ENCODE data around the gene NADK2. TPM values are rescaled to one million over a fixed set of nuclear protein-coding genes. Genes with fewer than 3 reads are reported as not detected.

Gene NADK2
- total RNA-seq, 1 donor from 2014 or later = 20.7 TPM

DNA sequence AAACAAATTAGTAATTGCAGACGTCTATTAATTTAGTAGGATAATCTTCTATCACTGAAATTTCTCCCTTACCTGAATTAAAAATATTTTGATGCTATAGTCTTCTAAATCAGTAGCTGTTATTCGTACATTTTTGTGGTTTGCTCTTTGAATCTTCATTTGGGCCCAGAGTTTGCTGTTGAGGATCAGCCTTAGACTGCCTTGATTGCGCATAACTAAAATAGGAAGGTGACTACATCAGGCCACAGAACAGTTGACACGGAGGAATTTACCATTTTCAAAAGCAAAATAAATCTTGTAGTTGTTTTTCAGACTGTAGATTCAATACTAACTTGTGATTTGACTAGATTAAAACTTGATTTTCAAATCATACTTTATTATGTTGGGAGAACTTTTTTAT is 11.8 kb upstream of the NADK2 start:
- Histone ChIP-seq H3K9ac (ENCODE audit: low read length) (no peak overlapping the region), H3K79me2 (ENCODE audit: insufficient read depth, low read length) (no peaks in the 10 kb centered on the region), H3K27ac (ENCODE audit: low read depth, low read length) (no peak overlapping the region), H3K4me2 (ENCODE audit: low read length) (no peak overlapping the region), H3K36me3 (ENCODE audit: insufficient read depth, low read length) (no peaks in the 10 kb centered on the region), H2AFZ (ENCODE audit: low read depth, low read length) (no peak overlapping the region), H3K4me1 (ENCODE audit: insufficient read depth, low read length) (no peaks in the 10 kb centered on the region), H4K20me1 (ENCODE audit: insufficient read depth, low read length) (no peaks in the 10 kb centered on the region), H3K4me3 (ENCODE audit: insufficient read depth, low read depth, low read length) (no peak overlapping the region), H3K27me3 (ENCODE audit: insufficient read depth, low read length) (no peaks in the 10 kb centered on the region), H3K9me3 (ENCODE audit: insufficient read depth, low read depth, low read length) (no peaks in the 10 kb centered on the region)
- no peak for FAIRE-seq
- Mint-ChIP-seq H3K4me1 (ENCODE audit: low read depth, unreplicated experiment) (peaks cover 17% of the 10 kb centered on the region), H3K4me3 (ENCODE audit: unreplicated experiment) (no peak overlapping the region), H3K27me3 (ENCODE audit: low read depth, unreplicated experiment) (no peaks in the 10 kb centered on the region), H3K36me3 (ENCODE audit: low read depth, unreplicated experiment) (no peaks in the 10 kb centered on the region), H3K9me3 (ENCODE audit: unreplicated experiment) (no peaks in the 10 kb centered on the region), H3K27ac (ENCODE audit: unreplicated experiment) (peak overlapping the region; percentile 41)
- DNase-seq (ENCODE audit: low read depth) = no peak
- TF ChIP-seq EZH2 (IDR thresholded peaks at IDR 0.05; ENCODE audit: insufficient read depth, low read length) = no peak
- TF ChIP-seq, protein P1, sequence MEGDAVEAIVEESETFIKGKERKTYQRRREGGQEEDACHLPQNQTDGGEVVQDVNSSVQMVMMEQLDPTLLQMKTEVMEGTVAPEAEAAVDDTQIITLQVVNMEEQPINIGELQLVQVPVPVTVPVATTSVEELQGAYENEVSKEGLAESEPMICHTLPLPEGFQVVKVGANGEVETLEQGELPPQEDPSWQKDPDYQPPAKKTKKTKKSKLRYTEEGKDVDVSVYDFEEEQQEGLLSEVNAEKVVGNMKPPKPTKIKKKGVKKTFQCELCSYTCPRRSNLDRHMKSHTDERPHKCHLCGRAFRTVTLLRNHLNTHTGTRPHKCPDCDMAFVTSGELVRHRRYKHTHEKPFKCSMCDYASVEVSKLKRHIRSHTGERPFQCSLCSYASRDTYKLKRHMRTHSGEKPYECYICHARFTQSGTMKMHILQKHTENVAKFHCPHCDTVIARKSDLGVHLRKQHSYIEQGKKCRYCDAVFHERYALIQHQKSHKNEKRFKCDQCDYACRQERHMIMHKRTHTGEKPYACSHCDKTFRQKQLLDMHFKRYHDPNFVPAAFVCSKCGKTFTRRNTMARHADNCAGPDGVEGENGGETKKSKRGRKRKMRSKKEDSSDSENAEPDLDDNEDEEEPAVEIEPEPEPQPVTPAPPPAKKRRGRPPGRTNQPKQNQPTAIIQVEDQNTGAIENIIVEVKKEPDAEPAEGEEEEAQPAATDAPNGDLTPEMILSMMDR (IDR thresholded peaks at IDR 0.05; ENCODE audit: insufficient read depth, low read depth, low read length) = no peak

DNA sequence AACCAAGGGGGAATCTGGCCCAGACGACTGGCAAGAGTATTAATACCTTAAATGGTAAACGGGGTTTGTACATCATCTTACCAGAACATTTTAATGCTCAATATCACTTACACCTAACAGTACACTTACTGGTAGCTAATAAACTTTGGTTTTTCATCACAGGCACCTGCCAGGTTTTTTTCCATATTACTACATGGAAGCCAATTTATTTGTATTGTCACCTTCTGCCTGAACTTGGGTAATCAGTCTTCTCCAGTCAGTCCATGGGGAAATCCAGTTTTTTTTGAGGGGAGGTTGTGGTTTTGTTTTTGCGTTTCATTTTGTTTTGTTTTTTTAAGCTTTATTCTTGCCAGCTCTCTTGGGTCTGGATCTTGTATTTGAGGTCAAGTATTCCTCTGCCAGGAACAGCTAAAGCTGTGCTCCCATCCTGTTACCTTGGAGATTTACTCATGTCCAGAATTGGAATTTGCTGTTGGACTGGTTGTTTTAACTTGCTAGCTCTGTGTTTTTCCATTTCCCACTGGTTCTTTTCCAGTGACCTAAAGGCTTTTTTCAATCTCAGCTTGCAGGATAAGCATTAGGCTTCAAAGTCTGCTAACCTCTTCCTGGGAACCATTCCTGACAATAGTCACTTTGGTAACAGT is 11.1 kb upstream of the NADK2 start:
- no peak overlapping the region for H3K4me3 ChIP-seq (ENCODE audit: insufficient read depth, low read depth, low read length)
- H2AFZ ChIP-seq (ENCODE audit: low read depth, low read length) = no peak overlapping the region
- DNase-seq (ENCODE audit: low read depth) (peak; percentile 77), FAIRE-seq (no peak)
- TF ChIP-seq, protein P1 (IDR thresholded peaks at IDR 0.05; ENCODE audit: insufficient read depth, low read depth, low read length) = no peak
- no peak for TF ChIP-seq EZH2 (IDR thresholded peaks at IDR 0.05; ENCODE audit: insufficient read depth, low read length)
- no peaks in the 10 kb centered on the region for H3K9me3 Mint-ChIP-seq (ENCODE audit: unreplicated experiment)
- H3K27ac ChIP-seq (ENCODE audit: low read depth, low read length) = no peak overlapping the region
- peak overlapping the region; percentile 28 for H3K27ac Mint-ChIP-seq (ENCODE audit: unreplicated experiment)
- no peaks in the 10 kb centered on the region for H3K4me1 ChIP-seq (ENCODE audit: insufficient read depth, low read length)
- H3K4me3 Mint-ChIP-seq (ENCODE audit: unreplicated experiment) = no peak overlapping the region
- H3K36me3 Mint-ChIP-seq (ENCODE audit: low read depth, unreplicated experiment) = no peaks in the 10 kb centered on the region
- no peaks in the 10 kb centered on the region for H4K20me1 ChIP-seq (ENCODE audit: insufficient read depth, low read length)
- no peaks in the 10 kb centered on the region for H3K27me3 ChIP-seq (ENCODE audit: insufficient read depth, low read length)
- no peaks in the 10 kb centered on the region for H3K36me3 ChIP-seq (ENCODE audit: insufficient read depth, low read length)
- no peak overlapping the region for H3K9ac ChIP-seq (ENCODE audit: low read length)
- no peaks in the 10 kb centered on the region for H3K79me2 ChIP-seq (ENCODE audit: insufficient read depth, low read length)
- no peaks in the 10 kb centered on the region for H3K9me3 ChIP-seq (ENCODE audit: insufficient read depth, low read depth, low read length)
- H3K4me2 ChIP-seq (ENCODE audit: low read length) = no peak overlapping the region
- H3K4me1 Mint-ChIP-seq (ENCODE audit: low read depth, unreplicated experiment) = peaks cover 17% of the 10 kb centered on the region
- H3K27me3 Mint-ChIP-seq (ENCODE audit: low read depth, unreplicated experiment) = no peaks in the 10 kb centered on the region

DNA sequence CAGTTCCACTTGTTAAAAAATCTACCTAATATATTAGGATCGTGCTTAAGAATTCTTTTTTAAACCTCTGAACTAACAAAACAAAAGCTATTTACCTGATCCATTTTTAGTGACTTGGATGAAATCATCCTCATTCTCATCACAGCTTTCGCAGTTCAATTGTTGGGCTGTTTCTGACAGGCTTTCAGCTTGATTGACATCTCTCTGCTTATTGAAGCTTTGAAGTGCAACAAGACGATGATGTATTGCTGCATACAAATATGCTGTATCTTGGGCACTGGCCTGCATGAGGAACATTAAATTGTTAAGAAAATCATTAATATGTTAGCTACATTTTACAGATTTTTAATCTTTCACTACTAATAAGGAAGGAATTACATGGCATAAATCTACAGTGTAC is 9.5 kb upstream of the NADK2 start:
- no peak overlapping the region for H2AFZ ChIP-seq (ENCODE audit: low read depth, low read length)
- no peak overlapping the region for H3K27ac ChIP-seq (ENCODE audit: low read depth, low read length)
- no peaks in the 10 kb centered on the region for H4K20me1 ChIP-seq (ENCODE audit: insufficient read depth, low read length)
- no peaks in the 10 kb centered on the region for H3K9me3 ChIP-seq (ENCODE audit: insufficient read depth, low read depth, low read length)
- H3K36me3 ChIP-seq (ENCODE audit: insufficient read depth, low read length) = no peaks in the 10 kb centered on the region
- DNase-seq (ENCODE audit: low read depth) = no peak
- H3K4me2 ChIP-seq (ENCODE audit: low read length) = no peak overlapping the region
- H3K4me3 ChIP-seq (ENCODE audit: insufficient read depth, low read depth, low read length) = no peak overlapping the region
- Mint-ChIP-seq H3K4me1 (ENCODE audit: low read depth, unreplicated experiment) (peaks cover 17% of the 10 kb centered on the region), H3K4me3 (ENCODE audit: unreplicated experiment) (no peak overlapping the region), H3K27me3 (ENCODE audit: low read depth, unreplicated experiment) (no peaks in the 10 kb centered on the region), H3K27ac (ENCODE audit: unreplicated experiment) (no peak overlapping the region), H3K9me3 (ENCODE audit: unreplicated experiment) (no peaks in the 10 kb centered on the region), H3K36me3 (ENCODE audit: low read depth, unreplicated experiment) (no peaks in the 10 kb centered on the region)
- no peaks in the 10 kb centered on the region for H3K4me1 ChIP-seq (ENCODE audit: insufficient read depth, low read length)
- no peaks in the 10 kb centered on the region for H3K27me3 ChIP-seq (ENCODE audit: insufficient read depth, low read length)
- H3K9ac ChIP-seq (ENCODE audit: low read length) = no peak overlapping the region
- H3K79me2 ChIP-seq (ENCODE audit: insufficient read depth, low read length) = no peaks in the 10 kb centered on the region
- TF ChIP-seq EZH2 (IDR thresholded peaks at IDR 0.05; ENCODE audit: insufficient read depth, low read length) = no peak
- TF ChIP-seq, protein P1 (IDR thresholded peaks at IDR 0.05; ENCODE audit: insufficient read depth, low read depth, low read length) = no peak
- FAIRE-seq = no peak

All from astrocyte (in vitro differentiated cells and primary cell).